GM21390 (cell line): Measurements from ENCODE around the gene HSPA12B.

Source experiments
- ATAC-seq: cut with Tn5 transposase; IDR thresholded peaks from one replicate; pipeline ENCODE4 v1.9.1; 2021; ENCODE audit not compliant: unreplicated experiment

HSPA12B gene

DNA sequence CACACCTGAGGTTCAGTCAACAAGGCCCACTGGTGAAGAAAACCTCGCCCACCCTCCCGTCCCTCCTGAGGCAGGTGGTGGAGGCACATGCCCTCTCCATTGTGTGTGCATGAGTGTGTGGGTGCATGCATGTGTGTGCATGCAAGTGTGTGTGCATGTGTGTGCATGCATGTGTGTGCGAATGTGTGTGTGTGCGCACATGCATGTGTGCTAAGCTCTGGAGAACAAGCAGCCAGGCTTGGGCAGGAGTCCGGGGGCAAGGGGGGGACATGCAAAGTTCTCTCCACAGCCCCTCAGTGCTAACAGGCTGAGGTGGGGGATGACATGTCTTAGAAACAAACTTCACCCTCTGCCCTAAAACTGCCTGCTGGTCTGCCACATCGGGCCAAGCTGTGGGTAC, 3.1 kb upstream of the HSPA12B start:
- no peak for ATAC-seq

DNA sequence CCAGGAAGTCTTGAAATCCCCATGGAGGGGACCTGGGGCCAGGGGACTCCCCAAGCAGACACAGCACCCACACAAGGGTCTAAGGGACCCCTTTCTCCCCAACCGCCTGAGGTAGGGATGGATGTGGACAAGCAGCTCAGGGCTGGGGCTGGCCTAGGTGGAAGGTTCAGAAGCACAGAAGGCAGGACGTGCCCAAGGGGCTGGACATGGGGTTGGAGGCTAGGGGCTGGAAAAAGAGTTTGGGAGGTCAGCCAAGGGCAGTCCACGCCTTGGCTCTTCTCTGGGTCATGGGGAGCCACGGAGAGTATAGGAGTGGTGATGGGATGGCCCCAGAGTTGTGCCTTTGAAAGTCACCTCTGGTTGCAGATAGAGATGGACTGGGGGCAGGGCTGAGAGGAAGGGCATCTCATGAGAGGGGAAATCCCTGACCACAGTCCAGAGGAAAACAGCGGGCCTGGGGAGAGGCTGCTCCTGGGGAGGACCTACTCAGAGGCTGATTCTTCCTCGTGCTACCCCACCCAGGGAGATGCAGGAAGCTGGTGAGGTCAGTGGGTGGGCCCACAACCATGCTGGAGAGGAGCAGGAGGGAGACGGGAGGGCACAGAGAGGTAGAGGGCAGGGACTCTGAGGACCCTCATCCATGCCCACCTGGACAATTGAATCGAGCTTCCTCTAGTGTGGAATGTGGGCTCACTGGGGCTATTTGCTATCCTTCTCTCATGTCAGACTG, 2.5 kb upstream of the HSPA12B start:
- no peak for ATAC-seq

DNA sequence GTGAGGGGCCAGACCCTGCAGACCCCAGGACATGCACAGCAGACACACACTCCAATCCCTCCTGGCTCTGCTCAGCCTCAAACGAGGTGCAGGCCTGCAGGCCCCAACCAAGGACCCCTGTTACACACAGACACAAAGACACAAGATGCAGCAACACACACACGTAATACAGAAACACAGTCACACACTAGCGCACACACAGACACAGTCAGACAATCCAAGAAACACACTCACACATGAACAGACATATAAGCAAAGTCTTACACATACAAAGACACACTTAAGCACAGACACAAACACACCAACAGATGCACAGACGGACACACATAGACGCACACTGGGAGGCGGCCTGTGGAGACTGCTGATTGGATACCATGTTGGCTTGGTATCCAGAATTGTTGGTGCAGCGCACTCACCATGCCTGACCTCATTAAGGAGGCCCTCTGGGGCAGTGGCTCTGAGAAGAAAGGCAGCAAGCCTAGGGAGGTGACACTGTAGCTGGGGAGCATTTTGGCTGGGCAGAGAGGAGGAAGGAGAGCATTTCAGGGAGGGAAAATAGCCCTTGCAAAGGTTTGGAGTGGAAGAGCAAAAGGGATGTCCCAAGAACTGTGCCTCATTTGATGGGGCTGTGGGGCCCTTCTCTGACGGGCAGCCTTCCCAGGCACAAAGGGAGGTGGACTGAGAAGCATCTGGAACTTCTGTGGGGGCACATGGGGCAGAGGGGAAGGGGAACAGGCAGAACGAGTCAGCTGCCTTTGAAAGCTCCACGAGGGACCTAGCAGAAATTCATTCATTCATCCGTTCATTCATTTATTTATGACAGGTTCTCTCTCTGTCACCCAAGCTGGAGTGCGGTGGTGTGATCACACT, 1.4 kb upstream of the HSPA12B start:
- no peak for ATAC-seq

DNA sequence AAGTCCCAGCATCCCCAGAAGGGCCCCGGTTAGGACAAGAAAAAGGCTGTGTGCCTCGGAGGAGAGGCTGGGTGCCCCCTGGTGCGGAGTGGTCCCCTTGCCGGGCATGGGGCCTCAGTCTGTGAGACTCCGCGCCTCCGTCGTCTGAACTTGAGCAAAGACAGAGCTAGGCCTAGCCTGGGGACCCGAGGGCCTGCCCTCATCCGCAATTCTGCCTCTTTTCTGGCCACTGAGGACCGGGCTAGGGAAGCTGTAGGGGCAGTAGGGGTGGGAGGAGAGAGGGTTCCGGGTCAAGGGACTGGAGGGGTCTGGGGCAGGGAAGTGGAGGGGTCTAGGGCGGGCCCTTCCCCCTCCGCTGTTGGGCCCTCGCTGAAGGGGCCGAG, 550 bp upstream of the HSPA12B start:
- ATAC-seq: no peak

DNA sequence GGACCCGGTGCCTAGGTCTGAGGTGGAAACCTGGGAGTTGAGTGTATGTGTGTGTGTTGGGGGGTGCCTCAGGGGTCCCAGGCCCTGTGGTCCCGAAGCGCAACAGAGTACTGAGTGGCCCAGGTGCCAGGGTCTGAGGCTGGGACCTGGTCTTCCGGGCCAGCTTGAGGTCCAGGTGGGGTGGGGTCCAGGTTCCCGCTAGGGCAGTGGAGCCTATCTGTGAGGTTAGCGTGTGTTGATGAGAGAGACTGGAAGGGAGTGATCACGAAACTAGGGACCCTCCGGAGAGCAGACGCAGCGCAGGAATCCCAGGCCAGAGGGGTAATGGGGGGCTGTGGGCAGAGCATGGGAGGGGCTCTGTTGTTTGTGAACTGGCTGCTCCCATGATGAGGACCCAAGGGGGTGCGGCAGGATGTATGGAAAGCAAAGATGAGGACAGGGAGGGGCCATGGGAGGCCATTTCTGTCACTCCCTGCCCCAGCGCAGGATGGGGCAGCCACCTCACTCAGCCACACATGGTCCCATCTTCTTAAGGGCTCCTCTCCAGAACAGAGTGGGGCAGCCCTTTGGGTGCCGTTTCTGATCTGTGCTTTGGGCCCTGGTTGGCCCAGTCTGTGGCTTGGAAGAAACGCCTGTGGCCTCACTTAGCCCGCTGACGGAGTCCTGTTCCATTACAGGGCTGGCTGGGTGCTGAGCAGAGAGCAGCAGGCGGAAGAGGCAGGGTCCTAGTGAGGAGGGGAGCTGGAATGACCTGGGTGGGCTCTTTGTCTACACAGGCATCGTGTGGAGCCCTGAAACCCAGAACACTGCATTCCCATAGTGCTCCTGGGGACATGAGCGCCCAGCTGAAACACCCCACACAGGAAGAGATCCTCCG, 872 bp downstream of the HSPA12B start:
- ATAC-seq: no peak

DNA sequence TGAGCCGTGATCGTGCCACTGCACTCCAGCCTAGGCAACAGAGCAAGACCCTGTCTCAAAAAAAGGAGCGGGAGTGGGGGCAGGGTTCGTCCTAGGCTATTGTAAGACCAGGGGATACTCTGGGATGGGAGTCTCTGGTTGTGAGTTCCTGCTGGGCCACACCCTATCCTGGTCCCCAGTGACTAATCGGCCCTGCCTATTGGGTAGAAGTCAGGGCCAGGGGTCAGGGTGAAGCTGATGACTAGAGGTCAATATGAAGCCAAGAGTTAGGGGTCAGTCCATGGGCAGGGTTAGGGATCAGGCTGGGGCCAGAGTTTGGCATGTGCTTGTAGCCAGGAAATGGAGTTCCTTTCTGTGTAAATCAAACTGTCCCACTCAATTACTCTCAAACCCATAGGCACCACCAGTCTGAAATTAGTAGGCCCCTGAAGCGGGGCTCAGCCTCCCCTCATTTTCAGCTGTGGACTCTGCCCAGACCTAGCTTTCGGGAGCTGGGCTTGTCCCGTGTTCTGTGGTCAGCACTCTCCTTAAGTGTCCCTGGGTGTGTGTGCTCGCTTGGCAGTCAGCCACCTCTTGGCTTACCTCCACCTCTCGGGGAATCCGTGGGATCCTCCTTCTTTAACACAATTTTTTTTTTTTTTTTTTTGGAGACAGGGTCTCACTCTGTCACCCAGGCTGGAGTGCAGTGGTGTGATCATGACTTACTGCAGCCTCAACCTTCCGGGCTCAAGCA, 1.8 kb downstream of the HSPA12B start:
- ATAC-seq: no peak

DNA sequence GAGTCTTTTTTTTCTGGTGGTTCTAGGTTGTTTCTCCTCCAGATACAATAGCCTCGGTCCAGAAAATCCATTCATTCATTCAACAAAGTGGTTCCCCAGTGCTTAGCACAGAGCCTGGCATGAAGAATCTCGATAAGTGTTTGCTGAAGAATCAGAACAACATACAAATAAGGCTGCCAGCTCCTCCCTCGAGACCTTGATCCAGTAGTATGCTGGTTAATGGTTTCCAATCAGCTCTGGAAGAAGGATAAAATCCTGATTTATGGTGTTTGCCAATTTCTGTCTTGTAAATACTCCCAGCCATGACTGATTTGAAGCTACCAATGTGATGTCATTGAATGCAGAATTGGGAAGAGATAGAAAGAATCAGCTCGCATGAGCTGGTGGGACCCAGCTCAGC, 3.3 kb downstream of the HSPA12B start:
- no peak for ATAC-seq

DNA sequence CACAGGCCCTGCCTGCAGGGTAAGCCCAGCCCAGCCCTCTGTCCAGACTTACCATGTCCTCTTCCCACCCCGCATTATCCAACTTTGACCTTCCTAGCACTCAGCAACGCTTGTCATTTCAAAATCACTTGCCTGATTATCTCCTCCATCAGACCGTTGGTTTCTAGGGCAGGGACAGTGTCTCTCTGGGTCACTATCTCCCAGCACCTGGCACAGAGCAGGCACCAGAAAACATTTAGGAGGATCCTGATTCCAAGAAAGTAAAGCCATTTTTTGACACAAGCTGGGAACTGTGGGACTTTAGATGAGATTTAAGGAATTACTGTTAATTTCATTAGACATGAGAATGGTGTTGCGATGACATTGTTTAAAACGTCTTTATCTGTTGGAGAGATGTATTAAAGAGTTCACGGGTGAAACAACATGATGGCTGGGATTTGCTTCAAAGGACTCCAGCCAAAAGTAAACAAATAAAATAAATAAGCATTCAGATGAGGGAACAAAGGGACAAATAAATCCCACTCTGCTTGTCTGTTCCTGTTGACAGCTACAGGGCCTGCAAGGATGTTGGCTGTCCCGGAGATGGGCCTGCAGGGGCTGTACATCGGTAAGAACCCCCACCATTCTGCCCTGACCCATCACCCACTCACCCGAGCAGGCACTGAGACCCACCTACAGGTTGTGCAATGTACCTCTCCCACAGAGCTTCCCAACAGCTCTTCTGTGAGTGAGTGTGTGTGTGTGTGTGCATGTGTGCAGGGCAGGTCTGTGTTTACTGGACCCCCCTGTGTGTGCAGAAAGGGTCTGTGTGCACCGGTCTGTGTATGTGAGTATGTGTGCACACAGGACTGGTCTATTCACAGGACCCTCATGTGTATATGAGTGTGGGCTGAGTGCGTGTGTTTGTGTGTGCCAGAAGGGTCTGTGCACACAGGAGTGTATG, 5.9 kb downstream of the HSPA12B start:
- no peak for ATAC-seq

DNA sequence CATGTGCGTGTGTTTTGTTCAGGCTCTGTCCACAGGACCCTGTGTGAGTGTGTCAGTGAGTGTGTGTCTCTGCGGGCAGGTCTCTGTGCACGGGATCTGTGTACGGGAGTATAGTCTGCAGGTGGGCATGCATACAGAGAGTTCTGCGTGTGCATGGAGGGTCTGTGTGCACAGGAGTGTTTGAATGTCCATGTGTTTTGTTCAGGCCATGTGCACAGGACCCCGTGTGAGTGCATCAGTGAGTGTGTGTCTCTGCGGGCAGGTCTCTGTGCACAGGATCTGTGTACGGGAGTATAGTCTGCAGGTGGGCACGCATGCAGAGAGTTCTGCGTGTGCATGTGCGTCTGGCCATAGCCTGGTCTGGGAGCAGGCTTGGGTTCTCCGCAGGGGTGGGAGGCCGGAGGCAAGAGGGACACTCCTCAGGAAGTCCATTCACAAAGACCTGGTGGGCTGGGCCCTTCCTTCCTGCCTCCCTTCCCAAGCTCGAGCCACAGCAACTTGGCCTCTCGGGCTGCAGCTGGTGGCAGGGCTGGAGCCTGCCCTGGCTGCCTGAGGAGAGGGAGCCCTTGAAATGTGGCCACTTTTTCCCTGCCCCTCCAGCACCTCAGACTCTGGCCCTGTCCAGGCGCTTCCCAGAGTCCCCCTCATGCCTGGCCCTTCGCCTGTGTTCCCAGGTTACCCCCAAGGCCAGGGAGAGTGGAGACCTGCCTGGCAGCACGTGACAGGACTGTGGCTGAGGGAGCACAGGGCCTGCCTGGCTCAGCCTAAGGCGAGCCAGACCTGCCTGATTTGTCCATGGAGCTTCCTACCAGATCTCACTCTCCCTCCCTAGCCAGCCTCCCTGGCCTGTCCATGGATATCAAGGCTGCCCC, 6.8 kb downstream of the HSPA12B start:
- no peak for ATAC-seq

DNA sequence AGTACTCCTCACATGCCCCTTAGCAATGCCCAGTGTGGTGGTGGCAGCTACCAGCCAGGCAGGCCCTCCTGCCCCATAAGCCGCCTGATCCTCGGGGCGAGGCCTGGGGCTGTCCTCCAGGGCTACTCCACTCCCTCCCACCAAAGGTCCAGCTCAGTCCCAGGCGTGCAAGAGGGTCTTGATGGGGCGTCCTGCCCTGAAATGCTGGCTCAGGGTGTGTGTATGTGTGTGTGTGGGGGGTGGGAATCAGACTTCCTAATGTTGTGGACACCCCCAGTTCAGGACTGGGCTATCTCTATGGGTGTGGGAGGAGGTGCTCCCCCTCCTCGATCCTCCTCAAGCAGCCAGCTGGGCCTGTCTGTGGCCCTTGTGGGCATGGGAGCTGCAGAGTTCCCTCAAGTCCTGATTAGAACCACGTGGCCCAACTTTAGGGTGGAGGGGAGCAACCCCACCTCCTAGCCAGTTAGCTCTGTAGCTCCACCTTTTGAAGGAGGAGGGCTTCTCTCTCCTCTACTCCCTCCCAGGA, 7.5 kb downstream of the HSPA12B start:
- ATAC-seq: no peak

DNA sequence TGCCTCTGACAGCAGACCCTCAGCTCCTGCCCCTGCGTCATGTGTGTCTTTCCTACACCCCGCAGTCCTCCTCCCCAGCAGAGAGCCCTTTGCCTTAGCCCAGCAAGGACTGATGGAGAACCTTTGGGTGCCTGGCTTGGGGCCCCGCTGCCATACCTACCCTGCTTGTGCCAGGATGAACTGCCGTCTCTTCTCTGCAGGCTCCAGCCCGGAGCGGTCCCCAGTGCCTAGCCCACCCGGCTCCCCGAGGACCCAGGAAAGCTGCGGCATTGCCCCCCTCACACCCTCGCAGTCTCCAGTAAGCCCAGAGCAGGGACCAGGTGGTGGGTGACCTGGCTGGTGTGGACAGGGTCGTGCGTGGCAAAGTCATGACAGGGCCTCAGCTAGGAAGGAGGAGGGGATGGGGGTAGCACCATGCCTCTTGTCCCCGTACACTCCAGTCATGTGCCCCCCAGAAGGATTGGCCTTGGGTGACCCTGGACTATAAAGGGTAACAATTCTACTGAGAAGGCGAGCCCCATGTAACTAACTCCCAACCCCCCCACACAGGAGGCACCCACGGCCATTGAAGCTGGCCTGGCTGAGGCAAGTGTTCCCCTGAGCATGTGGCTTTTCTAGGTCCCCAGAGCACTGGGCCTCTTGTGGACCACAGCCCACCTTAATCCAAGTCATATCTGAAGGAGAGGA, 8.3 kb downstream of the HSPA12B start:
- ATAC-seq: no peak

DNA sequence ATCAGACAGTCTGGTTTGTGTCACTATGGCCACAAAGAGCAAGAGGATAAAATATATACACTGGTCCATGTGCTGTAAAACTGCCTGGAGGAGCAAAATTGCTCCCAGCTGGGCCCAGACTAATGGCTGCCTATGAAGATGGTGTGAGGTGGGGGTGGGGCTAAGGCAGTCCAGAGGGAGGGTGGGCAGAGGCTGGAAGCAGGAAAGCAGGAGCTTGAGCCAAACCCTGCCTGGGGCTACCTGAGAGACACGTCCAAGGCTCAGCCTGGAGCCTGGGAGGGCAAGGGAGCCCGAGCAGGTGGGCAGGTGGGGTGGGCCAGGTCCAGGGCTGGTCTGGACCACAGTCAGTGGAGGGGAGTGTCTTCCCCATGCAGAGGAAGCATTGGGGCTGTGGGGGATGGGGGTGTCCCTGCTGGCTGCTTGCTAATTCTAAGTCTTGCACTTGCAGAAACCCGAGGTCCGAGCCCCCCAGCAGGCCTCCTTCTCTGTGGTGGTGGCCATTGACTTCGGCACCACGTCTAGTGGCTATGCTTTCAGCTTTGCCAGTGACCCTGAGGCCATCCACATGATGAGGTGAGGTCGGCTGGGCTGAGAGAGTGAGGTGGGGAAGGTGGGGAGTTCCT, 9.5 kb downstream of the HSPA12B start:
- ATAC-seq: no peak

DNA sequence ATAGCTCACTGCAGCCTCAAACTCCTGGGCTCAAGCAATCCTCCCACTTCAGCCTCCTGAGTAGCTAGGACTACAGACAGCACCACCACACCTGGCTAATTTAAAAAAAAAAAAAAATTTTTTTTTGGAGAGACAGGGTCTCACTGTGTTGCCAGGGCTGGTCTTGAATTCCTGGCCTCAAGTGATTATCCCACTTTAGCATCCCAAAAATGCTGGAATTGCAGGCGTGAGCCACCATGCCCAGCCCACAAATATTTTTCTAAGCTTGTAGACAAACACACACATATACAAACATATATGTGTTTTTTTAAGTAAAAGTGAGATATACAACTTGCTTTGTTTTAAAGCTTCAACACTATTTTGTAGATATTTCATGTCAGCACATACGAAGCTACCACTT, 10.8 kb downstream of the HSPA12B start:
- no peak for ATAC-seq

DNA sequence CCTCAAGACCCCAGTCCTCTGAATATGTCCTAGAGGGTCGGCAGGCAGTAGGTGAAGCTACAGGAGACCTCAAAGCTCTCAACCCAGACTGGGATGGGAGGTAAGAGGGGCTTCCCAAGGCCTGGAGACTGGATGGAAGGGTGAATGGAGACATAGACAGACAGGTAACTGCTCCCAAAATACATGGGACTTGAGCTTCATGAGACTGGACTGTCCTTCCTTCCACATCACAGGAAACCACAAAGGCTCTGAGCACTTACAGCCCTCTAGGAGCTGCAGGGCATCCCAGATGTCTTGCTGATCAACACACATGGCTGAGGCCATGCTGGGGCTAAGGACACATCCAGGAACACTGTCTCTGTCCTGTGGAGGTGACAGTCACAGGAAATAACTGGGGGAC, 11.6 kb downstream of the HSPA12B start:
- no peak for ATAC-seq

DNA sequence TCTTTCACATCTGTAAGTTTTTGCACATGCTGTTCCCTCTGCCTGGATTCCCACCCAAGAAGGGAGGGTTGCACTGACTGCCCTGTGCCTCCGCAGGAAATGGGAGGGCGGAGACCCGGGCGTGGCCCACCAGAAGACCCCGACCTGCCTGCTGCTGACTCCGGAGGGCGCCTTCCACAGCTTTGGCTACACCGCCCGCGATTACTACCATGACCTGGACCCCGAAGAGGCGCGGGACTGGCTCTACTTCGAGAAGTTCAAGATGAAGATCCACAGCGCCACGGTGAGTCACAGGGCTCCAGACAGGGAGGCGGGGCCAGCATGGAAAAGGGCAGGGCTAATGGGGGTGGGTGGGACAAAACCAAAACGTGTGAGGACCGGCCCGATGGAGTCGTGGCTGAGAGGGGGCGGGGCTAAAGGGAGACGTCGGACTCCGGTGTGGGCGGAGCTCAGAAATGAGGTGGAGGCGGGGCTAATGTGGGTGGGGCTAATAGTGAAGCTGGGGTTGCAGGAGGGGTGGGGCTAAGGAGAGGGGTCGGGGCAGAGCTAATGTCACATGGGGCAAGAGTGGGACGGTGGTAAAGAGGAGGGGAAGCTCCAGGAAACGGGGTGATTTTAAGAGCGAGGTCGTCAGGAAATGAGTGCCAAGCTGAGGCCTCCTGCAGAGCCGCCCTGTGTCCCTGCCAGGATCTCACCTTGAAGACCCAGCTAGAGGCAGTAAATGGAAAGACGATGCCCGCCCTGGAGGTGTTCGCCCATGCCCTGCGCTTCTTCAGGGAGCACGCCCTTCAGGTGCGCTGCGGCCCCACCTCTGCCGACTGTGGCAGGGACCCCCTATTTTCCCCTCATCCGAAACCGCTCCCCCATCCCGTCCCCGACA, 12.6 kb downstream of the HSPA12B start:
- ATAC-seq: no peak

DNA sequence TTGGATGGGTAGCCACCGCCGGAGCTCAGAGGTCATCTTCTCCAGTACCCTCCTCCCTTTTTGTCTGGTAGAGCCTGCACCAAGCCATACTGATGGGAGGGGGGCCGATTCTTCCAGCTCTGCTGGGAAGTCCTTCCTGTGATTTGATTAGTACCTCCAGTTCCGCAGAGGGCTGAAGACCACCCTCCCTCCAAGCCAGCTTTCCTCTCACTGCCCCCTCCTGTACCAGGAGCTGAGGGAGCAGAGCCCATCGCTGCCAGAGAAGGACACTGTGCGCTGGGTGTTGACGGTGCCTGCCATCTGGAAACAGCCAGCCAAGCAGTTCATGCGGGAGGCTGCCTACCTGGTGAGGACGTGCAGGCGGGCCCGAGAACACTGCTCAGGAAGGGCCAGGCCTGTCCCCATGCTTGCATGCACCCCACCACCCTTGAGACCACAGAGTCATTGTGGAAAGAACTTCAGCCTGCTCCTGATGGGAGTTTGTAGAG, 13.2 kb downstream of the HSPA12B start:
- ATAC-seq: no peak
